HCT116 (cell line): Measurements from ENCODE around the gene SKA3.

Experiments
- EGR1 ChIP-seq: IDR thresholded peaks from 2 replicates; pipeline ENCODE4 v1.6.1; 2012; ENCODE audit warnings: low read depth
- EZH2phosphoT487 ChIP-seq: fragments of 200-600 bp; IDR thresholded peaks from 2 replicates; pipeline ENCODE4 v1.6.1; 2018; ENCODE audit warnings: antibody characterized with exemption, borderline replicate concordance
- POLR2AphosphoS5 ChIP-seq: IDR thresholded peaks from 2 replicates; pipeline ENCODE4 v1.6.1; 2011; ENCODE audit warnings: mild to moderate bottlenecking, low read depth, low read length, moderate library complexity
- RAD21 ChIP-seq: IDR thresholded peaks from 2 replicates; pipeline ENCODE4 v1.6.1; 2012; ENCODE audit warnings: low read depth, mild to moderate bottlenecking
- SRF ChIP-seq: IDR thresholded peaks from 2 replicates; pipeline ENCODE4 v1.6.1; 2012; ENCODE audit warnings: low read depth
- ZFX ChIP-seq: fragments of 450-650 bp; IDR thresholded peaks from 2 replicates; pipeline ENCODE4 v1.6.1; 2017
- TF ChIP-seq, protein P1 (sequence below), 3 experiments: fragments of 200-600 bp in 1 of 3; sonication (generic) in 1 of 3; IDR thresholded peaks in 2 of 3; conservative IDR thresholded peaks in 1 of 3; 2 replicates each; pipeline ENCODE4 v1.5.1; 2012 to 2017; ENCODE audit warnings: low read depth in 2 of 3, low read length in 2 of 3, antibody characterized with exemption in 1 of 3, borderline replicate concordance in 1 of 3, control low read depth in 1 of 3, mild to moderate bottlenecking in 1 of 3, mixed read lengths in 1 of 3, mixed run types in 1 of 3, moderate library complexity in 1 of 3; ENCODE audit not compliant: insufficient read depth in 1 of 3
- TF ChIP-seq, protein P2 (sequence below): IDR thresholded peaks from 2 replicates; pipeline ENCODE4 v1.6.1; 2012; ENCODE audit warnings: low read depth
- TF ChIP-seq, protein P3 (sequence below): IDR thresholded peaks from 2 replicates; pipeline ENCODE4 v1.6.1; 2012

DNA sequence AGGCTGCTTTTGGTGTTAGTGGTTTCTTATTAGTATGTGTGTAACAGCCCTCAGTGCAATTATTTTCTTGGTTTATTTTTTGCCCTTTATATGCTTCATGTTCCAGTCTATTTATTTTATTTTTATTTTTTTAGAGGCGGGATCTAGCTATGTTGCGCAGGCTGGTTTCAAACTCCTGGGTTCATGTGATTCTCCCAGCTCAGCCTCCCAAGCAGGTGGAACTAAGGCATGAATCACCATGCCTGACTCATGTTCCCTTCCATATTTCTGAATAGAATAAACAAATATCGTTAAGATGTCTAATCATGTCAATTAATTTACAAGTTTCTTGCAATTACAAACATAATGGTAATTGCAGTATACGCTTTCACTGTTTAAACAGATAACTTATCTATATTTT, 11.7 kb downstream of the SKA3 start:
- no peak for TF ChIP-seq EGR1
- TF ChIP-seq, protein P1, sequence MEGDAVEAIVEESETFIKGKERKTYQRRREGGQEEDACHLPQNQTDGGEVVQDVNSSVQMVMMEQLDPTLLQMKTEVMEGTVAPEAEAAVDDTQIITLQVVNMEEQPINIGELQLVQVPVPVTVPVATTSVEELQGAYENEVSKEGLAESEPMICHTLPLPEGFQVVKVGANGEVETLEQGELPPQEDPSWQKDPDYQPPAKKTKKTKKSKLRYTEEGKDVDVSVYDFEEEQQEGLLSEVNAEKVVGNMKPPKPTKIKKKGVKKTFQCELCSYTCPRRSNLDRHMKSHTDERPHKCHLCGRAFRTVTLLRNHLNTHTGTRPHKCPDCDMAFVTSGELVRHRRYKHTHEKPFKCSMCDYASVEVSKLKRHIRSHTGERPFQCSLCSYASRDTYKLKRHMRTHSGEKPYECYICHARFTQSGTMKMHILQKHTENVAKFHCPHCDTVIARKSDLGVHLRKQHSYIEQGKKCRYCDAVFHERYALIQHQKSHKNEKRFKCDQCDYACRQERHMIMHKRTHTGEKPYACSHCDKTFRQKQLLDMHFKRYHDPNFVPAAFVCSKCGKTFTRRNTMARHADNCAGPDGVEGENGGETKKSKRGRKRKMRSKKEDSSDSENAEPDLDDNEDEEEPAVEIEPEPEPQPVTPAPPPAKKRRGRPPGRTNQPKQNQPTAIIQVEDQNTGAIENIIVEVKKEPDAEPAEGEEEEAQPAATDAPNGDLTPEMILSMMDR (IDR thresholded peaks at IDR 0.05 in 2 of 3, conservative IDR thresholded peaks at IDR 0.05 in 1 of 3; ENCODE audit: borderline replicate concordance in 1 of 3, insufficient read depth in 1 of 3, low read depth in 2 of 3, low read length in 2 of 3): no peak
- TF ChIP-seq RAD21: no peak
- TF ChIP-seq ZFX: no peak
- TF ChIP-seq, protein P2, sequence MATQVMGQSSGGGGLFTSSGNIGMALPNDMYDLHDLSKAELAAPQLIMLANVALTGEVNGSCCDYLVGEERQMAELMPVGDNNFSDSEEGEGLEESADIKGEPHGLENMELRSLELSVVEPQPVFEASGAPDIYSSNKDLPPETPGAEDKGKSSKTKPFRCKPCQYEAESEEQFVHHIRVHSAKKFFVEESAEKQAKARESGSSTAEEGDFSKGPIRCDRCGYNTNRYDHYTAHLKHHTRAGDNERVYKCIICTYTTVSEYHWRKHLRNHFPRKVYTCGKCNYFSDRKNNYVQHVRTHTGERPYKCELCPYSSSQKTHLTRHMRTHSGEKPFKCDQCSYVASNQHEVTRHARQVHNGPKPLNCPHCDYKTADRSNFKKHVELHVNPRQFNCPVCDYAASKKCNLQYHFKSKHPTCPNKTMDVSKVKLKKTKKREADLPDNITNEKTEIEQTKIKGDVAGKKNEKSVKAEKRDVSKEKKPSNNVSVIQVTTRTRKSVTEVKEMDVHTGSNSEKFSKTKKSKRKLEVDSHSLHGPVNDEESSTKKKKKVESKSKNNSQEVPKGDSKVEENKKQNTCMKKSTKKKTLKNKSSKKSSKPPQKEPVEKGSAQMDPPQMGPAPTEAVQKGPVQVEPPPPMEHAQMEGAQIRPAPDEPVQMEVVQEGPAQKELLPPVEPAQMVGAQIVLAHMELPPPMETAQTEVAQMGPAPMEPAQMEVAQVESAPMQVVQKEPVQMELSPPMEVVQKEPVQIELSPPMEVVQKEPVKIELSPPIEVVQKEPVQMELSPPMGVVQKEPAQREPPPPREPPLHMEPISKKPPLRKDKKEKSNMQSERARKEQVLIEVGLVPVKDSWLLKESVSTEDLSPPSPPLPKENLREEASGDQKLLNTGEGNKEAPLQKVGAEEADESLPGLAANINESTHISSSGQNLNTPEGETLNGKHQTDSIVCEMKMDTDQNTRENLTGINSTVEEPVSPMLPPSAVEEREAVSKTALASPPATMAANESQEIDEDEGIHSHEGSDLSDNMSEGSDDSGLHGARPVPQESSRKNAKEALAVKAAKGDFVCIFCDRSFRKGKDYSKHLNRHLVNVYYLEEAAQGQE: no peak
- TF ChIP-seq EZH2phosphoT487: no peak
- TF ChIP-seq, protein P3, sequence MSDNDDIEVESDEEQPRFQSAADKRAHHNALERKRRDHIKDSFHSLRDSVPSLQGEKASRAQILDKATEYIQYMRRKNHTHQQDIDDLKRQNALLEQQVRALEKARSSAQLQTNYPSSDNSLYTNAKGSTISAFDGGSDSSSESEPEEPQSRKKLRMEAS: no peak
- no peak for TF ChIP-seq POLR2AphosphoS5
- TF ChIP-seq SRF: no peak
